Transverse colon (tissue), 4 donors: ENCODE measurements around the gene ERGIC1. TPM values are rescaled to one million over a fixed set of nuclear protein-coding genes. Genes with fewer than 3 reads are reported as not detected.

Experiments
- DNase-seq: peaks from one replicate; pipeline ENCODE4 v3.0.0-alpha.2; 2019
- H3K27ac ChIP-seq, 4 donors: fragments of 200-600 bp; sonication (generic); 2 replicates each; pipeline ENCODE4 v1.5.1; 2016 to 2018; ENCODE audit warnings: inconsistent platforms in 4 of 4
- H3K27me3 ChIP-seq: fragments of 200-600 bp; sonication (generic); 2 replicates; pipeline ENCODE4 v1.5.1; 2017; ENCODE audit warnings: inconsistent platforms
- H3K36me3 ChIP-seq, 4 donors: fragments of 200-600 bp; sonication (generic); 2 replicates each; pipeline ENCODE4 v1.5.1; 2017 to 2019; ENCODE audit warnings: inconsistent platforms in 4 of 4
- H3K4me1 ChIP-seq, 4 donors: fragments of 200-600 bp; sonication (generic); 2 replicates each; pipeline ENCODE4 v1.5.1; 2017 to 2020; ENCODE audit warnings: inconsistent platforms in 4 of 4
- H3K4me3 ChIP-seq, 4 donors: fragments of 200-600 bp; sonication (generic); 1 replicate in 1 of 4; 2 replicates in 3 of 4; pipeline versions ENCODE4 v1.5.1 to v1.6.1; 2017 to 2019; ENCODE audit warnings: inconsistent platforms in 4 of 4
- H3K9me3 ChIP-seq, 2 donors: fragments of 200-600 bp; sonication (generic); 2 replicates each; pipeline ENCODE4 v1.5.1; 2017 to 2019; ENCODE audit warnings: inconsistent platforms in 2 of 2
- EP300 ChIP-seq: sonication (generic); formaldehyde crosslinking; IDR thresholded peaks from one replicate; pipeline ENCODE4 v1.6.1; 2017; ENCODE audit warnings: antibody characterized with exemption, low read depth
- POLR2A ChIP-seq: fragments of 450-650 bp; IDR thresholded peaks from one replicate; pipeline ENCODE4 v1.6.1; 2016; ENCODE audit warnings: antibody characterized with exemption, mild to moderate bottlenecking, moderate library complexity
- POLR2AphosphoS5 ChIP-seq, 3 donors: sonication (generic); formaldehyde crosslinking; IDR thresholded peaks; one replicate each; pipeline ENCODE4 v1.6.1; 2016; ENCODE audit warnings: antibody characterized with exemption in 3 of 3
- WGBS, 2 donors: methylation state at CpG; one replicate each; pipeline ENCODE4 v1.1.5; 2018; ENCODE audit warnings: low coverage in 1 of 2; 5-methylcytosine and 5-hydroxymethylcytosine counted together
- in situ Hi-C, 4 donors: fragments of 200-750 bp; cut with MboI; loops; one replicate each; pipeline versions ENCODE4 v1.15.0 to v1.15.1; 2017; ENCODE audit warnings: low sequenced_read_pairs in 3 of 4, low pct_ligation_motif_present in 1 of 4, low pct_unique_long_range_greater_than_20kb in 1 of 4
- intact Hi-C: fragments of 100-400 bp; cut with DNase I; formaldehyde crosslinking; loops from one replicate; pipeline ENCODE4 v1.15.1; 2023; ENCODE audit warnings: low total_unique reads
- total RNA-seq, 4 donors: library from RNA; depleted of rRNA; stranded (reverse); fragments of >200 nt; gene quantifications; one replicate each; pipeline ENCODE4 v1.1.0, GENCODE V29; 2016
- TF ChIP-seq, protein P1 (sequence below), 5 experiments: fragments of 200-600 bp in 3 of 5; fragments of 450-650 bp in 2 of 5; sonication (generic) in 3 of 5; IDR thresholded peaks; 1 replicate in 2 of 5; 2 replicates in 3 of 5; pipeline ENCODE4 v1.5.1; 2016 to 2017; ENCODE audit warnings: antibody characterized with exemption in 5 of 5, inconsistent platforms in 3 of 5, mild to moderate bottlenecking in 2 of 5, moderate library complexity in 1 of 5

ERGIC1 gene
- total RNA-seq, 4 donors from 2014 or later: 125 to 252 (median 184) TPM

DNA sequence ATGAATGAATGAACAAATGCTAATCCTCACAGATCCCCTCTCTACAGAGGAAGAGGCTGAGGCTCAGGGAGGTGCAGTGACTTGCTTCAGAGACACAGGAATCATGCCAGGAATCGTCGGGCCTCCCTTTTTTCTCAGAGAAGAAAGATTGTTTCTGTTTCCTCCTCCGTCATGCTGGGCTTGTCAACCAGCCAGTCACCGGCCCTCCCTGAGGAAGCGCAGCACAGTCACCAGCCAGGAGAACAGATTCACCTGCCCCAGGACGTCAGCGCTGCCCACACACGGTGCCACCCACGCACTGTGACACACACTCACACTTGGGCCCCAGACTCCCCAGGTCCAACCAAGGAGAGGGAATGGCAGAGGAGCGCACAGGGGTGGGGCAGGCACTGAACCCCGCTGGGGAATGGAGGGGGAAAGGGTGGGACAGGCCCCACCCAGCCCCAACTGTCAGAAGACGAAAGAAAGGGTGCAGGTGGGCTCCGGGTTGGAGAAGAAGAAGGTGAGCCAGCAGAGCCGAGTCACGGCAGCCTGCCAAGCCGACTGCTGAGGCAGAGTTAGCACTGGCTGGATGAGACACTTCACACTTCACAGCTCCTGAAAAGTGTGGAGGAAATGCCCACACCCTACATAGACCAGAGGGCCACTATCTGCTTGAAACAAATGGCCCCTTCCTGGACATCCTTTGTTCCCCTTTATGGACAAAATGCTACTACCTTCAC, 13.8 kb upstream of the ERGIC1 start:
- no peak overlapping the region for H3K4me3 ChIP-seq
- peak; percentile 74 for DNase-seq
- H3K27me3 ChIP-seq: no peaks in the 10 kb centered on the region
- no peaks in the 10 kb centered on the region for H3K36me3 ChIP-seq
- peak overlapping the region in 2 of 4 donors; percentile 13 to 24 for H3K27ac ChIP-seq
- H3K9me3 ChIP-seq: peaks cover 0 to under 1% of the 10 kb centered on the region in 2 donors
- in situ Hi-C loops (no loop called here), intact Hi-C loops (no loop called here)
- H3K4me1 ChIP-seq: peaks cover 6 to 14% (median 10%) of the 10 kb centered on the region in 4 donors
- WGBS, 2 donors: 47% methylated on average over 16 of the region's 16 CpGs; no CpG with 5 or more reads in 1 of the 2 donors
- TF ChIP-seq POLR2AphosphoS5 (IDR thresholded peaks at IDR 0.05) (peak in 1 of 3 donors; percentile 26), EP300 (no peak), POLR2A (peak; percentile 46)

DNA sequence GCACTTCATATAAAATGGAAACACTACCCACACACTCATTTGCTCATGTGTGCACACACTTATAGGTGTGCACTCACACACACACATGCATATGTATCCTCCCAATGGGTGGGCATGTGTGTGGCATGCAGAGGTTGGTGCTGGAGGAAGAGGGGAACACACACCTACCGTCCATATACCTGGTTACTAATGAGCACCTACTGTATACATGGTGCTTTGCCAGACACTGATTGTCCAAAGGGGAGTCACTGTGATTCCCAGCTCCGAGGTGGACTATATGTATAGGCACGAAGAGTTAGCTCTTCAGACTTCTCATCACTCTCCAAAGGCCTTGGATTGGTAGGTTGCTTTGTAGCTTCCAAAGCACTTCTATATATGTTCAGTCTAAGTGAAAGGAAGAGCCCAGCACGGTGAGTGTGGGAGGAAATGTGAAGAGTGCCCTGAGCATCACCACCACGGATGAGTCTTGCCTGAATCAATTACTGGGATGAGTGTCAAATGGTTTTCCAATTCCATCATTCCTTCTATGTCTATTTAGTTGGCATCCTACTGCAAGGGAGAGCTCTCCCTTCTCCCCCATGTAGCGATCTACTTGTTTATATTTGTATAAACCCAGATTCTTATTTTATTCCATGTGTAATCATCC, 12.6 kb upstream of the ERGIC1 start:
- in situ Hi-C loops: no loop called here
- no peak overlapping the region for H3K27ac ChIP-seq

GRCh38 chr5:172823840-172824362, 10.2 kb upstream of the ERGIC1 start:
- Histone ChIP-seq H3K36me3 (no peaks in the 10 kb centered on the region), H3K27ac (no peak overlapping the region), H3K27me3 (no peaks in the 10 kb centered on the region), H3K9me3 (peaks cover 10 to 12% of the 10 kb centered on the region in 2 donors), H3K4me3 (no peak overlapping the region), H3K4me1 (peaks cover 6 to 14% (median 10%) of the 10 kb centered on the region in 4 donors)
- 82 to 88% methylated on average over 3 to 6 of the region's 6 CpGs for WGBS, 2 donors
- intact Hi-C loops (no loop called here), in situ Hi-C loops (no loop called here)
- DNase-seq: no peak
- TF ChIP-seq, protein P1, sequence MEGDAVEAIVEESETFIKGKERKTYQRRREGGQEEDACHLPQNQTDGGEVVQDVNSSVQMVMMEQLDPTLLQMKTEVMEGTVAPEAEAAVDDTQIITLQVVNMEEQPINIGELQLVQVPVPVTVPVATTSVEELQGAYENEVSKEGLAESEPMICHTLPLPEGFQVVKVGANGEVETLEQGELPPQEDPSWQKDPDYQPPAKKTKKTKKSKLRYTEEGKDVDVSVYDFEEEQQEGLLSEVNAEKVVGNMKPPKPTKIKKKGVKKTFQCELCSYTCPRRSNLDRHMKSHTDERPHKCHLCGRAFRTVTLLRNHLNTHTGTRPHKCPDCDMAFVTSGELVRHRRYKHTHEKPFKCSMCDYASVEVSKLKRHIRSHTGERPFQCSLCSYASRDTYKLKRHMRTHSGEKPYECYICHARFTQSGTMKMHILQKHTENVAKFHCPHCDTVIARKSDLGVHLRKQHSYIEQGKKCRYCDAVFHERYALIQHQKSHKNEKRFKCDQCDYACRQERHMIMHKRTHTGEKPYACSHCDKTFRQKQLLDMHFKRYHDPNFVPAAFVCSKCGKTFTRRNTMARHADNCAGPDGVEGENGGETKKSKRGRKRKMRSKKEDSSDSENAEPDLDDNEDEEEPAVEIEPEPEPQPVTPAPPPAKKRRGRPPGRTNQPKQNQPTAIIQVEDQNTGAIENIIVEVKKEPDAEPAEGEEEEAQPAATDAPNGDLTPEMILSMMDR (IDR thresholded peaks at IDR 0.05): no peak
- TF ChIP-seq POLR2AphosphoS5 (IDR thresholded peaks at IDR 0.05) (no peak), EP300 (no peak), POLR2A (no peak)

More for the DNA sequence above, 12.6 kb upstream of the ERGIC1 start:
- Histone ChIP-seq H3K4me1 (peaks cover 6 to 14% (median 10%) of the 10 kb centered on the region in 4 donors), H3K4me3 (no peak overlapping the region), H3K36me3 (no peaks in the 10 kb centered on the region), H3K9me3 (peaks cover 10 to 12% of the 10 kb centered on the region in 2 donors), H3K27me3 (no peaks in the 10 kb centered on the region)
- WGBS, 2 donors: 81 to 95% methylated on average over 2 to 6 of the region's 6 CpGs
- no peak for DNase-seq
- TF ChIP-seq, protein P1 (IDR thresholded peaks at IDR 0.05): no peak
- TF ChIP-seq POLR2A (no peak), POLR2AphosphoS5 (IDR thresholded peaks at IDR 0.05) (no peak), EP300 (no peak)
- intact Hi-C loops: no loop called here

- in situ Hi-C loops (no loop called here), intact Hi-C loops (no loop called here)
- no peak for TF ChIP-seq POLR2AphosphoS5 (IDR thresholded peaks at IDR 0.05)
- TF ChIP-seq EP300: no peak
- no peak for TF ChIP-seq POLR2A
- TF ChIP-seq, protein P1 (IDR thresholded peaks at IDR 0.05): no peak
- Histone ChIP-seq H3K27ac (no peak overlapping the region), H3K4me1 (no peaks in the 10 kb centered on the region), H3K36me3 (no peaks in the 10 kb centered on the region), H3K27me3 (no peaks in the 10 kb centered on the region), H3K4me3 (no peak overlapping the region), H3K9me3 (peaks cover 10 to 12% of the 10 kb centered on the region in 2 donors)
- no peak for DNase-seq
- 0 to 39% methylated on average over 1 to 2 of the region's 2 CpGs for WGBS, 2 donors
Measured at GRCh38 chr5:172825610-172826204, 8.3 kb upstream of the ERGIC1 start.
